Keratinocyte (primary cell): Measurements from ENCODE around the gene DUSP14.

Experiments
- CTCF ChIP-seq, 3 experiments: IDR thresholded peaks in 1 of 3; conservative IDR thresholded peaks in 1 of 3; optimal IDR thresholded peaks in 1 of 3; 2 replicates in 2 of 3; 3 replicates in 1 of 3; pipeline versions ENCODE3 to v1.5.1; 2011; ENCODE audit warnings: low read length in 3 of 3, mild to moderate bottlenecking in 3 of 3, moderate library complexity in 2 of 3, control low read depth in 1 of 3, inconsistent platforms in 1 of 3; ENCODE audit not compliant: insufficient read depth in 2 of 3; ENCODE audit errors: extremely low read depth in 1 of 3
- EZH2 ChIP-seq: IDR thresholded peaks from one replicate; pipeline ENCODE4 v1.6.1; 2012; ENCODE audit warnings: inconsistent platforms, mild to moderate bottlenecking, low read length, moderate library complexity

GRCh38 chr17:37546302-37546701 lies 56.6 kb downstream of the DUSP14 start:
- TF ChIP-seq CTCF (optimal IDR thresholded peaks at IDR 0.05 in 1 of 3, IDR thresholded peaks at IDR 0.05 in 1 of 3, conservative IDR thresholded peaks at IDR 0.05 in 1 of 3; ENCODE audit: extremely low read depth in 1 of 3, insufficient read depth in 2 of 3, low read length in 3 of 3), result no peak
- no peak for TF ChIP-seq EZH2
